NB4 (cell line): ENCODE data around the gene TSPAN6.

Source experiments
- CTCF ChIP-seq: IDR thresholded peaks from one replicate; pipeline ENCODE4 v1.5.1; 2012; ENCODE audit warnings: low read depth, low read length
- MYC ChIP-seq: IDR thresholded peaks from 2 replicates; pipeline ENCODE4 v1.6.1; 2011; ENCODE audit warnings: low read depth, low read length
- POLR2A ChIP-seq: IDR thresholded peaks from 2 replicates; pipeline ENCODE4 v1.6.1; 2011; ENCODE audit warnings: mild to moderate bottlenecking; ENCODE audit not compliant: insufficient read length; ENCODE audit errors: extremely low read depth
- TF ChIP-seq, protein P1 (sequence below): IDR thresholded peaks from 2 replicates; pipeline ENCODE4 v1.6.1; 2011; ENCODE audit warnings: low read depth, low read length

DNA sequence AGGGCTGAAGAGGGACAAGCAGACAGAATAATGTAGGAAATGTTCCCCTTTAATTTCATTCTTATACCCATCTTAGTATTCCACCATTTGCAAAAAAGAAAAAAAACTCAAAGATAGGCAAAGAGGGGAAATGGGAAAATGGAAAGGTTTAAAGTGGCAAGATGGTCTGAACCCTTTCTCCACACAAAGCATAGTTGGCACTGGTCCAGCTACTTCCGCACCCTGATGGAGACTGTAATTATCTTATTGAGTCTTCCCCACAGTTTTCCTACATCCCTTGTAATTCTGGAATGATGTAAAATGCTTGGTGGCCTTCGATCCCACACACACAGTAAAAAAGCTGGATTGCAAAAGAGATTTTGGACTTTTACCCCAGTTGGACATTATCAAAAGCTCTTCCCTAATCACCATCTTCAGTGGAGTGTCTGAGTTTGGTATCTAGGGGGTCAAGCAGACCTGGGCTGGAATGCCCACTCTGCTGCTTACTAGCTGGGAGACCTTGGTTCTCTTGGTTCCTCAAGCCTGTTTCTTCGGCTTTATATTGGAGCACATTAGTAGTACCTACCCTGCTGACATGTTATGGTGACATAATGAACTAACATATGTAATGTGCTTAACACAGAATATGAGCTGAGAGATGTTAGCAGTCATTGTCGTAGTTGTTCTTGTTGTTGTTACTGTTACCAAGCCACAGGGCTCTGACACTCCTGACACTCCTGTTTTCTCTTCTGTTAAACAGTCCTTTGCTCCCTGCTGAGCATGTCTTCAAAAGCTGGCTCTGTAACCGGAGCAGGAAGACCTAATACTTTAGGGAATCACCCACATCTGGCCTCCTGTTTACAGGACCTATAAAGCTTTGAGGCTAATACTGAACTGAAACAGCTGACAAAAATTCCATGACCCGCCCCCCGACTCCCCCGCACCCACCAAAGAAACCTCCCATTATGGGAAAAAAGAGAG, 12.1 kb upstream of the TSPAN6 start:
- no peak for TF ChIP-seq CTCF
- no peak for TF ChIP-seq POLR2A
- TF ChIP-seq, protein P1, sequence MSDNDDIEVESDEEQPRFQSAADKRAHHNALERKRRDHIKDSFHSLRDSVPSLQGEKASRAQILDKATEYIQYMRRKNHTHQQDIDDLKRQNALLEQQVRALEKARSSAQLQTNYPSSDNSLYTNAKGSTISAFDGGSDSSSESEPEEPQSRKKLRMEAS = no peak
- TF ChIP-seq MYC = no peak
